Measurements from ENCODE around the gene CTNND2.

The CTNND2 gene

GRCh38 chr5:10958728-10959127 lies 945.5 kb downstream of the CTNND2 start:
- FAIRE-seq: no peak
- TF ChIP-seq CTCF (IDR thresholded peaks at IDR 0.05; ENCODE audit: insufficient read depth, missing control alignments): no peak
- DNase-seq (ENCODE audit: insufficient read length, low spot score): no peak

- no peak for TF ChIP-seq CTCF (IDR thresholded peaks at IDR 0.05; ENCODE audit: insufficient read depth, missing control alignments)
- FAIRE-seq (no peak), DNase-seq (ENCODE audit: insufficient read length, low spot score) (no peak)
Observed at GRCh38 chr5:10949856-10950630, 954.2 kb downstream of the CTNND2 start.

GRCh38 chr5:10946050-10946449 lies 958.2 kb downstream of the CTNND2 start:
- FAIRE-seq (no peak), DNase-seq (ENCODE audit: insufficient read length, low spot score) (no peak)
- no peak for TF ChIP-seq CTCF (IDR thresholded peaks at IDR 0.05; ENCODE audit: insufficient read depth, missing control alignments)

- FAIRE-seq (no peak), DNase-seq (ENCODE audit: insufficient read length, low spot score) (no peak)
- TF ChIP-seq CTCF (IDR thresholded peaks at IDR 0.05; ENCODE audit: insufficient read depth, missing control alignments): no peak
Observed at GRCh38 chr5:10941900-10942299, 962.3 kb downstream of the CTNND2 start.

GRCh38 chr5:10936081-10936855 lies 968.0 kb downstream of the CTNND2 start:
- FAIRE-seq (no peak), DNase-seq (ENCODE audit: insufficient read length, low spot score) (no peak)
- TF ChIP-seq CTCF (IDR thresholded peaks at IDR 0.05; ENCODE audit: insufficient read depth, missing control alignments): no peak

GRCh38 chr5:10935536-10935935 lies 968.7 kb downstream of the CTNND2 start:
- FAIRE-seq (no peak), DNase-seq (ENCODE audit: insufficient read length, low spot score) (no peak)
- TF ChIP-seq CTCF (IDR thresholded peaks at IDR 0.05; ENCODE audit: insufficient read depth, missing control alignments): no peak

Data from D721Med (cell line).